Activated naive CD8-positive, alpha-beta T cell treated with anti-CD3 and anti-CD28 coated beads, Interleukin-2, amount 50 U/mL, for 16 hours (primary cell): ENCODE data around the gene SOCS3.
"Not testable (repeated sequence)": the region's sequence is repeated elsewhere in the genome, so short reads cannot be mapped to it uniquely, and the experiment has no call there.

Experiments used
- DNase-seq: peaks from one replicate; pipeline ENCODE4 v3.0.0-alpha.2; 2020; ENCODE audit warnings: low read depth, low spot score

Gene SOCS3

DNA sequence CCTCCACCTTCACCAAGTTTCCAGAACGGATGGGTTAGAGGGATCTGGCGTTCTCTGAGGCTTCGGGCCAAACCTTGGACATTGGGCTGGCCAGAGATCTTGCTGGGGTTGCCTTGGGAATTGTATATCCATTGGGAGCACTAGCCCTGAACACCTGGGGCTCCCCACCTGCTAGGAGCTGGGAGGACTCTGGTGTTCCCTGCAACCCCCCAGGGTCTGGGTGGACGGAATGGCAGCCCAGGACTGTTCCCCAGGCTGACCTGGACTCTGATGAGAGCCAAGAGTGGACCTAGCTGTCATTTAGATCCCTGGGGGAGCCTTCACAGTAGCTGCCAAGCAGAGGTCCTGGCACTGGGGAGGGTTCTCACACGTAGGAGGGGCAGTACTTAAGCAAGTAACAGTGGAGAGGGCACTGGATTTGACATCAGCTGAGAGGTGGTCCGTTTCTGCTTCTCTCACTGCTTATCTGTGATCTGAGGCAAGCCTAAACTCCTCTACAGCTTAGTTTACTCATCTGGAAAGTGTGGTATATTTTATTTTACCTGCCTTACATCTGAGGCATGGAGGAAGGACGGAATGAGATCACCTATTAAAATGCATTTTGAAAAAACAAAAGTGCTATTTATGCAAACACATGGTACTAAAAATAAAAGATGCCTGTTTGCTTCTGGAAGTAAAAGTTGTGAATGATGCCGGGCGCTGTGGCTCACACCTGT, 11.7 kb downstream of the SOCS3 start:
- no peak for DNase-seq

DNA sequence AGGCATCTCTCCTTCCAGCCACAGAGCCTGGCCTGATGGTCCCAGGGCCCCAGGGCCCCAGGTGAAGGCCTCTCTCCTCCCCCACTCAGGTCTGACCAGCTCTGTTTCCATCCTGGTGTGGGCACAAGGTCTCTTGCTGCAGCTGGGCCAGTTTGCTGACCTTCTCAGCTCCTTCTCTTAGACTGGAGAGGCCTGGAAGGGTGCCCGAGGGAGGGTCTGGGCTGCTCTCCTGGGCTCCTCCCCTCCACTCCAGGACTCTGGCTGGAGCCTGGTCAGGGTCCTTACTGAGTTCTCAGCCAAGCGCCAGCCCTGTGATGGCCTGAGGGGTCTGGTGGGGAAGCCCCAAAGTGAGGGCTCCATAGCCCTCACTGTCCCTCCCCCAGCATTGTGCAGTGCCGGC, 12.4 kb downstream of the SOCS3 start:
- no peak for DNase-seq

DNA sequence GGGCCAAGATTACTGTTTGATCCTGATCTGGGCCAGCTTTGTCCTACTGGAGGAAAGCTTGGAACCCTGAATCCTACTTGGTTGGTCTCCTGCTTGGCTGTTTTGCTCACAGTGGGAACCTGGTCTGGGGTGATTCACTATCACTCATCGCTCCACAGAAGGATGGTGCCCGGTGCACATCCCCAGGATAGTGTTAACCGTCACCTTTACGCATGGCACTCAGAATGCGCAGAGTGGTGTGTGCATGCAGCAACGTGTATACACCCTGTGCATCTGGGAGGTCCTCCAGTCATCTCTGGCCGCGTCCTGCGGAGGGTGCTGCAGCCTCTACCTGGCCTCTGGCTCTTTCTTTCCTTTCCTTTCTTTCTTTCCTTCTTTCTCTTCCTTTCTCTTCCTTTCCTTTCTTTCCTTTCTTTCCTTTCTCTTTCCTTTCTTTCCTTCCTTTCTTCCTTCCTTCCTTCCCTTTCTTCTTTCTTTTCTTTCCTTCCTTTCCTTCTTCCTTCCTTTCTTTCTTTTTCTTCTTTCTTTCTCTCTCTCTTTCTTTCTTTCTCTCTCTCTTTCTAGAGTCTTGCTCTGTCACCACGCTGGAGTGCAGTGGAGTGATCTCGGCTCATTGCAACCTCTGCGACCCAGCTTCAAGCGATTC, 13.1 kb downstream of the SOCS3 start:
- DNase-seq, result no peak

DNA sequence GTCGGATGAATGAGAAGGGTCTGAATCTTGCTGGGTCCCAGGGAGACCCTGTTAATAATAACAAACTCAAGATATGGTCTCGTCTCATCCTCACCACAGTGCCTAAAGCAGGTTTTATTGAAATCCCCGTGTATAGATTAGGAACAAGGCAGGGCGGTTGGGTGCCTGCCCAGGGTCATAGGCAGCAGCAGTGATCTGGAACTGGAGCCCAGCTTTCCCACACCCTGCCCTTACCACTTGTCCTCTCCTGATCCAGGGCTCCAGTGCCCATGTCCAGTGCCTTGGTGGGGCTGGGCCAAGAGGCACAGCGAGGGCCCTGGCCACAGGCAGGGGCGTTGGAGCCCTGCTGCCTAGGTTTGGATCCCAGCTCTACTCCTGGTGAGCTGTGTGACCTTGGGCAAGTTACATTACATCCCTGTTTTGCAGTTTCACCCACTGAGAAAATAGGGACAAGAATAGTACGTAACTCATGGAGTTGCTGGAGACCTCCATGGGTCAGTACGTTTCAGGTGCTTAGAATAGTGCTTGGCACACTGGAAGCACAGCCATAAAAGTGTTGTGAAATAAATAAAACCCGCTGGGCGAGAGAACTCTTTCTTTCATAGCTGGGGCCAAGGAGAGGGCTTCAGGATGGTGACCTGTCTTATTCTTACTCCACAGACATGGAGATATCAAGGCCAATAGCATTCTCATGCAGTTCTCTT, 13.9 kb downstream of the SOCS3 start:
- no peak for DNase-seq

DNA sequence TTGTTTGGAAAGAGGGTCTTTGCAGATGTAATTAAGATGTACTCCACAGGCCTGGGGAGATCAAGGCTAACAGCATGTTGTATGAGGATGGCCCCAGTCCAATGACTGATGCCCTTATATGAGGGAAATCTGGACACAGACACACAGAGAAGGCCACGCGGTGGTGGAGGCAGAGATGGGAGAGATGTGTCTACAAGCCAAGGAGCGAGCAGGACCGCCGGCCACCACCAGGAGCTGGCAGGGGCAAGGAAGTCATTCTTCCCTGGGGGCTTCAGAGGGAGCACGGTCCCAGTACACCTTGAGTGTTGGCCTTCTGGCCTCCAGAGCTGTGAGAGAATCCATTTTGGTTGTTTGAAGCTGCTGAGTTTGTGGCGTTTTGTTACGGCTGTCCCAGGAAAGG, 14.7 kb downstream of the SOCS3 start:
- no peak for DNase-seq

DNA sequence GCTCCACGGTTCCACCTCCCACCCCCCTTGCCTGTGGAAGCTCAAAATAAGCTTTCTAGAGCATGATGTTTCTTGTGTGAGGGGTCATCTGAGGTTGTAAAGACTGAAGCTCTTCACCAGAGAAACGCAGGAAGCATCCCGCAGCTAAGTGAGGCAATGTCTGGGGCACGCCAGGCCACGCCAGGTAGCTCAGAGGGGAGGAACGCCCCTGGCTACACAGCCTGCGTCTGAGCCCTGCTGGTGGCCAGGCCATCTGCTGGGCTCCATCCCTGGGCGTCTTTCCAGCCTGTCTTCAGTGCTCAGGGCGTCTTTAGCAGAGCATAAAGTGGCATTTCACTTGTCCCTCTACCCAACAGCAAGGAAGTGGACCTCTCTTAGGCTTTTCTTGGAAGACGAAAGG, 15.2 kb downstream of the SOCS3 start:
- no peak for DNase-seq

DNA sequence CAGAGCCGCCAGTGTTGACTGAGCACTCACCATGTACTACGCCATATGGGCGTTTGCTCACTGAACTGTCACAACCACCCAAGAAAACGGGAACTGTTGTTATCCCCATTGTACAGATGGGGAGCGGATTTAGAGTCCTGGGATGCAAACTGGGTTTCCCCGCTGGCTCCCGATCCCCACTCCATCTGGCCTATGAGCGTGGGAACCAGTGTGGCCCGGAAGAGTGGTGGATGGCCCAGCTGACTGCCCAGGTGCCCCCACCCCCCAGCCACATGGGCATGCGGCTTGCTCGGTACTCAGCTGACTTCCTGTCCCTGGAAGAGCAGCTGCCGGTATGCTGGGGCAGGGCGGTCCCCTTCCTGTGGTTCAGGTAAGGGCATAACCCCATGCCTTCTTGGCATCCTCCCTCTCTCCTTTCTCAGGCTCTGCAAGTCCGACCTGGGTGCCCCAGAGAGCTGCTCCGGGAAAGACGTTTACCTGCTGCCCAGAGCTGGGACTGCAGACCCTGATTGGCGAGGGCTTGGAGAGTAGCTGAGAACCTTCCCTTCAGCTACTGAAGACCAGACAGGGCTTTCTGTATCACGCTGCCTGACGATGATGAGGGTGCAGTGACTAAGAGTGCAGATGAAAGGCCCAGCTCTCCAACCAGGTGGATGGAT, 16.2 kb downstream of the SOCS3 start:
- DNase-seq, result peak; percentile 26

DNA sequence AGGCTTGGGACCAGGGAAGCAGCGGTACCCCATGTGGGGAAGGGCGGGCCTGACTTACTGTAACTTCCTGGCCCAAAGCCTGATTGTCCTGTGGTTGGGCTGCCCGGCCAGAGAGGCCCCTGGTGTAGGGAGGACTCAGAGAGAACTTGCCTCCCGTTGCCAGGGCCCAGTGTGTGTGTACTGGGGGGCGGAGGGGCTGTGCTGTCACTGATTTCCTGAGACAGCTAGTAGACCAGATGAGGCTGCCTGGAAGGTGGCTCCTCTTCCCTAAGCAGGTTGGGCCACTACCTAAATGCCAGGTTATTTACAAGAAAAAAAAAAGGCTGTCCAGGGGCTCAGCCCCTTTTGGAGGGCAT, 16.7 kb downstream of the SOCS3 start:
- DNase-seq, result no peak

DNA sequence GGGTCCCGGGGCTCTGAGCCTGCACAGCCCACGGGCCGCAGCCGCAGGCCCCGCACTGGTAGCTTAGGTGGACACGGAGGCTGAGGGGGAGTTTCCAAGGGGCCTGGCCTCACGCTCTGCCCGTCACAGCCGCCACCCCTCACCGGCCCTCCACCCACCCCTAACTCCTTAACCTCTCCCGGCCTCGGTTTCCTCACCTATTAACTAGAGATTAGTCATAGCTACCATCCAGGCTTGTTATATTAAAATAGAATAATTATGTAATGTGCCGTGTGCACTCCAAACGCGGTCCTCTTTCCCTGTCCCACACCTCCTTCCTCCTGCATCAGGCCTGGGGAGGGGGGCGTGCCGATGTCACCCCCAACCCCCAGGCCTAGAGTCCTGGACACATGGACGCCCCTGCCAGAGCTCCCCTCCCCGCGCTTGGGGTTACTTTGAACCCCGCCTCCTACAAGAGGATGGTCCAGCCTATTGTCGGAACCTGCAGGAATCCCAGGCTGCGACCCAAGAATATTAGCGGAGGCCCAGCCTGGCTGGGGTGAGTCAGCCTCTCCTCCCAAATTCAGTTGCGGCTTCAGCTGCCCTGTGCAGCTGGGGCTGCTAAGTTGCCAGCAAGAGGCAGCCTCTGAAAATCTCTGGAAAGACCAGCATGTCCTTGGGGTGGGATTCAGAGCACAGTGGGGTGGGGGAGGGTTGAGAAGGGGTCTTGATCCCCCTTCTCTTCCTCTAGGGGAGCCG, 17.3 kb downstream of the SOCS3 start:
- no peak for DNase-seq

DNA sequence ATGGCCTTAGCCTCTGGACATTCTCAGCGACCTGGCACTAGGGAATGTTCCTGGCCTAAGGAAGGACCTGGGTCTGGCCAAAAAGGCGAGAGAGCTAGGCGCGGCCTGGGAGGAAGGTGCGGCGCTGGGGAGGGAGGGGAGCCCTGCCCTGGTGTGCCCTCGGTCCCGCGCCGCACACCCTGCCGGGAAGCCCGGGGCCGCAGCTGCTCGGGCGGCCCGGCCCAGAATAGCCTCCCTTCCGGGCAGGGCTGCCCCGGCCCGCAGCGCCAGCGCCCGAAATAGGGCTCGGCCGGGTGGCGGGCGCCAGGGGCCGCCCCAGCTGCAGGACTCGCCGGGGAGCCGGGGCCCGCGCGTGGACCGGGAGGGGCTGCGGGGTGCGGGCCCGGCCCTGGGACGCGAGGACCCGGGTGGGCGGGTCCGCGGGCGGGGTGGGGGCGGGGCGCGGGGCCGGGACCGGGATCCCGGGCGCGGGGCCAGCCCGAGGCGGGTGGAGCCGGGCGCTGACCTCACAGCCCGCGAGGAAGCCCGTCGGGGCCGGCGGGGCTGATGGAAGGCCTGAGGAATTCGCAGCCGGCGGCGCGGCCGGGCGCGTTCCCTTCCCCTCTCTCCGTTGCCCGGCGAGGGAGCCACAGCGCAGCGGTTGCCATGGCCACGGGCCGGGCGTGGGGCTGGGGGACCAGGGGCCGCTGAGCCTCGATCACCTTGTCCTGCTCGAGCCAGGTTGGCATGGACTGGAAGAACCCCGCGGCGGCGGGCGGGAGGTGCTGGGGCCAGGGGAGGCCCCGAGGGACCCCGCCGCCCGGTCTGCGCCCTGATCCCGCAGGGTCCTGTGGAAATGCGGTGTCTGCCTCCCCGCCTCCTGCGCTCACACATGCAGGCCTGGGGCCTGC, 18.1 kb downstream of the SOCS3 start:
- DNase-seq, result no peak

DNA sequence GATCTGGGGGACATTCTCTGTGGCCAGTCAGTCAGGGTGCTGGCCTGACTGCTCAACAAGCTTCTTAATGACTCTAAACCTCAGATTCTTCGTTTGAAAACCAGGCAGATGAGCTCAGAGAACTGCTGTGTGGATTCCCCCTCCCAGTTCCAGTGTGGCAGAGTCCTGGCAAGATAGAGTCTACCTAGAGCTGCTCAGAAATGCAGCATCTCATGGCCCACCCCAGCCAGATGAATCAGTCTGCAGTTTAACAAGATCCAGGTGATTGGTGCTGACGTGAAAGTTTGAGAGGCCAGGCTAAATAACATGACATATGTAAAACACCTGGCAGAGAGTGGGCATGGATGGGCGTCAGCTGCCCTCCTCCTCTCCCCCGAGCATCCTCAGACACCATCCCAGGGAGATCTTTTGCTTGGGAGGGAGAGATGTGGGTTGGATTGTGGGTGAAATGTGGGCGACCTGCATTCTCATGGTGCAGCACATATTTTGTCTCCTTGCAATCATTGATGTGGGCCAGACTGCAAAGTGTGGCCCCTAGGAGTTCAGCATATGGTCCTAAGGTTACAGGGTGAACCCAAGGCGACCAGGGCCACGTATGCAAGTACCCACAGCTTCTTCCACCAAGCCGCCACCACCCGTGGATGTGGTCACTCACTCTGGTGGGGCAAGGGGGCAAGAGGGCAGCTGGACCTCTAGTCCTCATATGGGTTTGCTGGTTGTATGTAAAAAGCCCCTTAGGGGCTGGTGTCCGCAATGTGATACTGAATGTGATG, 19.5 kb downstream of the SOCS3 start:
- no peak for DNase-seq

DNA sequence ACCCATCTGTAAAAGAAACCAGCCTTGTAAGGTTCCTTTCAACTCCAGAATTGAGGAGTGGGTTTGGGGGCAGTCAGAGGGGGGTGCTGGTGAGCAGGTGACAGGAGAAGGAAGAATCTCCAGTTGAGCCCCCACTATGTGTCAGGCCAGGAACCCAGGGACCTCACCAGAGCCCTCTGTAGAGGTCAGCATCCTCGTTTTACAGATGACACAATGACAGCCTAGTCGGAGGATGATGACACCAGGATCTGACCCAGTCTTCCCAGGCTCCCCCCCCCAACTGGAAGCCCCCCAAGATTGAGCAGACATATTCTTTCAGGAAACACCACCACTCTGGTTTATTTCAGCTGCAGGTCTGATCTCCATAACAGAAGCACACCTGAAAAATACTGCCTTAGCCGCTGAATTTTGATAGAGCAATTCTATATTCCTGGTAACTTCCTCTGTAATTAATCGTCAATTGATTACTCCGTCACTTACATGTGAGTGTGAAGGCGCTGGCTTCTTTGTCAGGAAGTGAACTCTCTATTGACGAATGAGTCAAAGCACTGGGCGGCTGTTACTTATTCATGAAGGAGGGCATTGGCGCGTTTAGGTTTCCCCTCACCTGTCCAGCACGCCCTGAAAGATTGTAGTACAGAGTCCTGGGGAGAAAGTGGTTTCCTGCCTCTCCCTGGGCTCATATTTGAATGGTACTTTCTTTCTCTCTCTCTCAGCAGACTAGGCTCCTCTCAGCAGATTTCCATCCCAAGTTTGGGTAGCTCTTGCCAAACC, 21.2 kb downstream of the SOCS3 start:
- DNase-seq, result no peak

DNA sequence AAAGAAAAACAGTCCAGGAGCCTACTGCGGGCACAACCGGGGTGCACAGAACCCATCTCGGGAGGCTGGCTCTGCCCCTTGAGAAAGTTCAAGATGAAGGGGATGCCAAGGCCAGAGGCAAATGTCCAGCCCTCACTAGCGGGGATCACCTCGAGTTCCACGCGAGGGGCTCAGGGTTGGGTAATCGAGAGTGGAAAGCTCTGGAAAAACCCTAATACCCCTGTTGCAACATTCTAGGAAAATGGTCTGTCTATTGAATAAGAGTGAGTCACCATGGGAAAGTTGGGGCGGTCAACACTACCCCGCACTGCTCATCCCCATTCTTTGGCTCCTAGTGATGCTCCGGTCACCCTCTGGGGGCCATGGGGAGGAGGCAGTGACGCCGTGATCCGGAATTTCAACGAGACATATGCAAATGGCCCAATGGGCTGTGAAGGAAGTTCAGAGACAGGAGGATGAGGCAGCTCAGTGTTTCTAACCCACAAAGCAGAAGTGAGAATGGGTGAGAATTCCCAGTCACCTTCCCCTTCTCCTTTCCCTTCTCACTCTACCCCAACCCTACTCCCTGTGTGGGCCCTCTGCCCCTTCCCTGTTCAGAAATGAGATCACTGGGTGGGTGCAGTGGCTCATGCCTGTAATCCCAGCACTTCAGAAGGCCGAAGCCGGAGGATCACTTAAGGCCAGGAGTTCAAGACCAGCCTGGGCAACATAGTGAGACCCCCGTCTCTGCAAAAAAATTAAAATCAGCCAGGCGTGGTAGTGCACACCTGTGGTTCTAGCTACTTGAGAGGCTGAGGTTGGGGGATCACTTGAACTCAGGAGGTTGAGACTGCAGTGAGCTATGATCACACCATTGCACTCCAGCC, 22.4 kb downstream of the SOCS3 start:
- no peak for DNase-seq

DNA sequence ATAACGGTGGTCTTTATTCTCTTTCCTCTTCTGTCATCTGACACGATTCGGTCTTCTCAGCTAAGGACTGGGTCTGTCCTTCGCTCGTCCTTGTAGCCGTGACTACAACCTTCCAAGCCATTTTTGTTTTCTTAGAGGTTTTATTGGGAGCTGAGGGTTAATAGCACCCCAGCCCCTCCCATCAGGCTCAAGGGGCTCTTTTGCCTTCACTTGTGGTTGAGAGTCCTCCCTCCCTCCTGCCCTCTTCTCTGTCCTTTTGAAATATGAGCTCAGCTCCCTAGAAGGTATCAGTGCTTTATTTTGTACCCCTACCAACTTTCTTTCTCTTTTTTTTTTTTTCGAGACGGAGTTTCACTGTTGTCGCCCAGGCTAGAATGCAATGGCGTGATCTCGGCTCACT, 24.7 kb downstream of the SOCS3 start:
- no peak for DNase-seq

DNA sequence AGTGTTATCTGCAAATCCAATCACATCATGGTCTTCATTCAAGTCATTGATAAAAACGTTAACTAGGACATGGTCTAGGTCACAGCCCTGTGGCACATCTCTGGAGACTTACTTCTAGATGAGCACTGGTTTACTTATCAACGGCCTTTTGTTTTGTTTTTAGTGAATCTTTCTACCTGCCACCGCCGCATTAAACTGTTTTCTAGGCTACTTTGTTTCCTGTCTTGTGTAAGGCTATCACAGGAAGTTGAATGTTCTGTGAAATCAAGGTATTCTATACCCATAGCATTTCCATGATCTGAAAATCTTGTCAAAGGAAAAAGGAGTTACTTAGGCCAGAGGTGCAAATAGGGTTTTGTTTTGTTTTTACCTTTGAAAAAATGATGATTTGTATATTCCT, 26.9 kb downstream of the SOCS3 start:
- DNase-seq, result no peak

DNA sequence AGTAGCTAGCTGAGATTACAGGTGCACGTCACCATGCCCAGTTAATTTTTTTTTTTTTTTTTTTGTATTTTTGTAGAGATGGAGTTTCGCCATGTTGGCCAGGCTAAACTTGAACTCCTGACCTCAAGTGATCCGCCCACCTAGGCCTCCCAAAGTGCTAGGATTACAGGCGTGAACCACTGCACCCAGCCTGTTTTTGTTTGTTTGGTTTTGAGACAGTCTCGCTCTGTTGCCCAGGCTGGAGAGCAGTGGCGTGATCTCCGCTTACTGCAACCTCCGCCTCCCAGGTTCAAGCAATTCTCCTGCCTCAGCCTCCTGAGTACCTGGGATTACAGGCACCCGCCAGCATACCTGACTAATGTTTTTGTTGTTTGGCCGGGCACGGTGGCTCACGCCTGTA, 28.5 kb downstream of the SOCS3 start:
- not testable (repeated sequence) for DNase-seq

DNA sequence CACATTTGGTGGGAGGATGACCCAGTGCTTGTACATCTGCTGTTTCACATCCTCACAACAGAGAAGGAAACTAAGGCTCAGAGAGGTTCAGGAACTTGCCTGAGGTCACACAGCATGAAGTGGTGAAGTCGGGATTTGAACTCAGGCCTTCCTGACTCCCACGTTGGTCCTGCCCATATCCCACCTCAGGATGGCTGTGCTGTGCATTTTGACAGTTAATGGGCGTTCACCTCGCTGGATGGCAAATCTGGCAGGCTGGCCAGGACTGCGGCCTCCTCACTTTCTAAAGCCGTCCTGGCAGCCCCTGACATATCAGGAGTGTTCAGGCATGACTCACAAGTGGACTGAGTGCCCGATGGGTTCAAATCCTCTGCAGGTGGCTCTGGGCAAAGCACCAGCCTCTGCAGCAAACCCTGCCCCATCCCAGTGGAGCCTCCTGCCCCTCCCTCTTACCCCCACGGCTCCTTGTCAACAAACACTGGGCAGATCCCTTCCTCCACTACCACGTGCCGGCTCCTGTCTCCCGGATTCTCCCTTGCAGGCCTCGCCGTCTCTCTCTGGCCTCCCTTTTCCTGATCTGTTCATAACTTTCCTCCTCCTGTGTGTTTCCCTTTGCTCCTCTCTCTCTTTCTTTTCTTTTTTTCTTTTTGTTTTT, 29.2 kb downstream of the SOCS3 start:
- DNase-seq, result no peak
